Endothelial cell of umbilical vein (primary cell): ENCODE measurements around the gene TMEM62. TPM values are rescaled to one million over a fixed set of nuclear protein-coding genes. Genes with fewer than 3 reads are reported as not detected.

Experiments
- BruUV-seq: library from RNA; stranded (reverse); fragments of 400-500 nt; replicated peaks from 2 replicates; lab custom pipeline; 2021; lab: Mats Ljungman, UMichigan
- CTCF ChIA-PET: fragments of 300-600, 350-600 bp; sonication (Branson Sonifier 250); formaldehyde crosslinking; loops from one replicate; lab custom pipeline; 2021; ENCODE audit warnings: antibody characterized with exemption, inconsistent platforms; lab: Charles Lee
- POLR2A ChIA-PET: fragments of 300-600, 350-600 bp; sonication (Branson Sonifier 250); formaldehyde crosslinking; loops from one replicate; lab custom pipeline; 2021; ENCODE audit warnings: antibody characterized with exemption, inconsistent platforms; lab: Charles Lee
- DNase-seq: peaks from one replicate; pipeline ENCODE4 v3.0.0-alpha.2; 2011; ENCODE audit warnings: low read depth, low spot score
- FAIRE-seq: peaks from 2 replicates; lab custom pipeline; 2011; peaks lifted over from hg19 to GRCh38; lab: Jason Lieb, UNC
- H2AFZ ChIP-seq: 2 replicates; pipeline ENCODE4 v1.6.0; 2012; ENCODE audit warnings: low read depth, low read length, control low read depth, inconsistent platforms
- H3K27ac ChIP-seq: 2 replicates; pipeline ENCODE4 v1.5.1; 2011; ENCODE audit warnings: low read depth, mild to moderate bottlenecking, control low read depth, low read length, moderate library complexity; ENCODE audit not compliant: insufficient read depth
- H3K27me3 ChIP-seq, 2 experiments: 2 replicates each; pipeline versions ENCODE4 v1.6.0 to v1.6.1; 2011; ENCODE audit warnings: low read length in 2 of 2, mixed read lengths in 1 of 2; ENCODE audit not compliant: control insufficient read depth in 2 of 2, insufficient read depth in 2 of 2
- H3K36me3 ChIP-seq, 2 experiments: 2 replicates in 1 of 2; 3 replicates in 1 of 2; pipeline ENCODE4 v1.5.1; 2011; ENCODE audit warnings: low read length in 2 of 2, mild to moderate bottlenecking in 1 of 2, moderate library complexity in 1 of 2; ENCODE audit not compliant: control insufficient read depth in 2 of 2, insufficient read depth in 2 of 2; ENCODE audit errors: extremely low read depth in 1 of 2
- H3K4me1 ChIP-seq: 3 replicates; pipeline ENCODE4 v1.5.1; 2011; ENCODE audit warnings: mild to moderate bottlenecking, low read length; ENCODE audit not compliant: control insufficient read depth, insufficient read depth; ENCODE audit errors: extremely low read depth
- H3K4me2 ChIP-seq: 2 replicates; pipeline ENCODE4 v1.6.1; 2011; ENCODE audit warnings: low read length, control low read depth, mixed read lengths; ENCODE audit not compliant: insufficient read depth
- H3K4me3 ChIP-seq, 3 experiments: fragments of 200-600 bp in 1 of 3; sonication (generic), shearing (Covaris generic) in 1 of 3; replicated peaks in 1 of 3; 2 replicates each; pipeline ENCODE4 v1.5.1; 2011 to 2016; ENCODE audit warnings: control low read depth in 3 of 3, low read length in 3 of 3, mild to moderate bottlenecking in 2 of 3, inconsistent platforms in 1 of 3, low read depth in 1 of 3, moderate library complexity in 1 of 3; ENCODE audit not compliant: insufficient read depth in 1 of 3
- H3K79me2 ChIP-seq: 2 replicates; pipeline ENCODE4 v1.6.0; 2012; ENCODE audit warnings: low read length, inconsistent platforms; ENCODE audit not compliant: control insufficient read depth, insufficient read depth
- H3K9ac ChIP-seq: replicated peaks from 2 replicates; pipeline ENCODE3; 2011; ENCODE audit warnings: low read length, control low read depth; ENCODE audit not compliant: insufficient read depth; ENCODE audit errors: extremely low read depth
- H3K9me1 ChIP-seq: replicated peaks from 3 replicates; pipeline ENCODE4 v1.6.0; 2011; ENCODE audit warnings: mild to moderate bottlenecking, low read length; ENCODE audit not compliant: control insufficient read depth, insufficient read depth; ENCODE audit errors: extremely low read depth
- H3K9me3 ChIP-seq: replicated peaks from 2 replicates; pipeline ENCODE4 v1.5.1; 2012; ENCODE audit warnings: low read length, inconsistent platforms; ENCODE audit not compliant: control insufficient read depth, insufficient read depth
- H4K20me1 ChIP-seq: replicated peaks from 2 replicates; pipeline ENCODE3; 2011; ENCODE audit warnings: mild to moderate bottlenecking, low read length; ENCODE audit not compliant: control insufficient read depth, insufficient read depth; ENCODE audit errors: extremely low read depth
- CTCF ChIP-seq, 2 donors: IDR thresholded peaks; 1 replicate in 1 of 2; 2 replicates in 1 of 2; pipeline ENCODE4 v1.5.1; 2011; ENCODE audit warnings: low read length in 2 of 2, mild to moderate bottlenecking in 2 of 2, moderate library complexity in 2 of 2, control low read depth in 1 of 2, inconsistent platforms in 1 of 2, low read depth in 1 of 2; ENCODE audit not compliant: insufficient read depth in 1 of 2; ENCODE audit errors: extremely low read depth in 1 of 2
- EZH2 ChIP-seq: IDR thresholded peaks from 2 replicates; pipeline ENCODE4 v1.6.1; 2012; ENCODE audit warnings: borderline replicate concordance, low read depth, mild to moderate bottlenecking, moderate library complexity, low read length, inconsistent platforms; ENCODE audit not compliant: severe bottlenecking
- FOS ChIP-seq: IDR thresholded peaks from 2 replicates; pipeline ENCODE4 v1.6.1; 2011; ENCODE audit warnings: mild to moderate bottlenecking, low read length, moderate library complexity, borderline replicate concordance; ENCODE audit not compliant: insufficient read depth
- GATA2 ChIP-seq: IDR thresholded peaks from 2 replicates; pipeline ENCODE4 v1.7.0; 2011; ENCODE audit warnings: low read depth, mild to moderate bottlenecking, moderate library complexity, mixed read lengths, low read length; ENCODE audit not compliant: insufficient read length, insufficient read depth
- JUN ChIP-seq: IDR thresholded peaks from 2 replicates; pipeline ENCODE4 v1.6.1; 2011; ENCODE audit warnings: borderline replicate concordance, low read depth; ENCODE audit not compliant: insufficient read length, insufficient read depth
- MYC ChIP-seq: IDR thresholded peaks from one replicate; pipeline ENCODE4 v1.6.1; 2011; ENCODE audit warnings: mild to moderate bottlenecking, low read depth, low read length
- POLR2A ChIP-seq: IDR thresholded peaks from 2 replicates; pipeline ENCODE4 v1.6.1; 2012; ENCODE audit warnings: low read depth, mild to moderate bottlenecking, control low read depth, low read length
- POLR2AphosphoS5 ChIP-seq: IDR thresholded peaks from 2 replicates; pipeline ENCODE4 v1.6.1; 2012; ENCODE audit warnings: low read depth, mild to moderate bottlenecking, control low read depth, low read length, moderate library complexity; ENCODE audit not compliant: insufficient read depth
- dilution Hi-C: fragments of 300-500 bp; cut with MboI; formaldehyde crosslinking; loops from one replicate; pipeline ENCODE4 v1.15.0; 2019; ENCODE audit warnings: low sequenced_read_pairs; ENCODE audit not compliant: extremely low pct_ligation_motif_present
- intact Hi-C: fragments of 100-400 bp; cut with micrococcal nuclease; formaldehyde crosslinking; loops from one replicate; pipeline ENCODE4 v1.10.0; 2022
- polyA plus RNA-seq, 4 experiments: library from polyadenylated mRNA; depleted of rRNA in 3 of 4; stranded (reverse) in 3 of 4; unstranded in 1 of 4; fragments of >200 nt; gene quantifications; 2 replicates each; pipeline versions ENCODE4 v1.2.1 to v1.2.3, GENCODE V29; 2011 to 2012; ENCODE audit warnings: missing spikeins in 1 of 4
- total RNA-seq: library from RNA; stranded (reverse); gene quantifications from 2 replicates; pipeline ENCODE4 v1.2.3, GENCODE V29; 2021
- TF ChIP-seq, protein P1 (sequence below): IDR thresholded peaks from 2 replicates; pipeline ENCODE4 v1.6.1; 2011; ENCODE audit not compliant: insufficient read depth, insufficient read length

TMEM62 gene
- total and polyA plus RNA-seq, 2 donors (not counting 3 experiments of a cell fraction or from before 2014, with no cell fraction given): 10.4 to 22.2 TPM

- no TSS peak for BruUV-seq
- intact Hi-C loops (no loop called here), dilution Hi-C loops (no loop called here)
- ChIA-PET CTCF (interaction anchor here (1.0 to 4.6 kb wide), 6 partner anchors 9 to 92 kb away, joined by 3 to 46 read pairs (median 8); no protein-coding TSS in a partner anchor), POLR2A (interaction anchor here (0.7 kb wide), 1 partner anchor 129 kb away, joined by 6 read pairs; no protein-coding TSS in a partner anchor)
- H3K9ac ChIP-seq: no peak overlapping the region
- no peaks in the 10 kb centered on the region for H3K9me3 ChIP-seq
- TF ChIP-seq CTCF (IDR thresholded peaks at IDR 0.05; ENCODE audit: extremely low read depth in 1 of 2, insufficient read depth in 1 of 2, low read depth in 1 of 2, low read length in 2 of 2): no peak
- no peak for TF ChIP-seq FOS
- TF ChIP-seq, protein P1, sequence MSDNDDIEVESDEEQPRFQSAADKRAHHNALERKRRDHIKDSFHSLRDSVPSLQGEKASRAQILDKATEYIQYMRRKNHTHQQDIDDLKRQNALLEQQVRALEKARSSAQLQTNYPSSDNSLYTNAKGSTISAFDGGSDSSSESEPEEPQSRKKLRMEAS: no peak
- TF ChIP-seq POLR2A: no peak
- TF ChIP-seq EZH2: no peak
- no peak for TF ChIP-seq JUN
- TF ChIP-seq POLR2AphosphoS5: no peak
- TF ChIP-seq MYC: no peak
- TF ChIP-seq GATA2: no peak
- no peaks in the 10 kb centered on the region for H3K79me2 ChIP-seq
- no peaks in the 10 kb centered on the region for H4K20me1 ChIP-seq
- H3K4me3 ChIP-seq: no peak overlapping the region
- no peak overlapping the region for H3K27ac ChIP-seq
- no peak overlapping the region for H3K4me2 ChIP-seq
- H2AFZ ChIP-seq: no peak overlapping the region
- H3K9me1 ChIP-seq: no peaks in the 10 kb centered on the region
- DNase-seq (no peak), FAIRE-seq (no peak)
- H3K36me3 ChIP-seq: peaks cover 7 to 9% of the 10 kb centered on the region in 2 experiments
- H3K27me3 ChIP-seq: no peaks in the 10 kb centered on the region
- peaks cover 19% of the 10 kb centered on the region for H3K4me1 ChIP-seq
Observed at GRCh38 chr15:43193710-43194109, 60.3 kb downstream of the TMEM62 start.
